Neural progenitor cell (in vitro differentiated cells): ENCODE data around the gene GPATCH2L. TPM values are rescaled to one million over a fixed set of nuclear protein-coding genes. Genes with fewer than 3 reads are reported as not detected.

Experiments
- DNase-seq: peaks from one replicate; pipeline ENCODE4 v3.0.0-alpha.2; 2016; ENCODE audit warnings: low spot score
- H2AFZ ChIP-seq: fragments of 200-600 bp; sonication (generic); replicated peaks from 2 replicates; pipeline ENCODE4 v1.6.1; 2016; ENCODE audit warnings: antibody characterized with exemption
- H3F3A ChIP-seq: fragments of 200-600 bp; sonication (generic); 2 replicates; pipeline ENCODE4 v1.6.1; 2016; ENCODE audit warnings: antibody characterized with exemption, low read depth
- H3K27ac ChIP-seq: fragments of 200-600 bp; sonication (generic); 2 replicates; pipeline ENCODE4 v1.5.1; 2016; ENCODE audit warnings: mild to moderate bottlenecking
- H3K27me3 ChIP-seq: fragments of 200-600 bp; sonication (generic); 2 replicates; pipeline ENCODE4 v1.6.1; 2016; ENCODE audit warnings: mild to moderate bottlenecking, moderate library complexity
- H3K36me3 ChIP-seq: fragments of 200-600 bp; sonication (generic); 2 replicates; pipeline ENCODE4 v1.5.1; 2016
- H3K4me1 ChIP-seq: fragments of 200-600 bp; sonication (generic); 2 replicates; pipeline ENCODE4 v1.6.1; 2016; ENCODE audit warnings: mixed run types
- H3K4me2 ChIP-seq: fragments of 200-600 bp; sonication (generic); 2 replicates; pipeline ENCODE4 v1.6.1; 2016
- H3K4me3 ChIP-seq: fragments of 200-600 bp; sonication (generic); 2 replicates; pipeline ENCODE4 v1.5.1; 2016
- H3K79me2 ChIP-seq: fragments of 200-600 bp; sonication (generic); 2 replicates; pipeline ENCODE4 v1.6.1; 2016; ENCODE audit warnings: low read depth
- H3K9ac ChIP-seq: fragments of 200-600 bp; sonication (generic); 2 replicates; pipeline ENCODE4 v1.6.1; 2016
- H3K9me3 ChIP-seq: fragments of 200-600 bp; sonication (generic); 2 replicates; pipeline ENCODE4 v1.5.1; 2016; ENCODE audit warnings: low read depth
- H4K20me1 ChIP-seq: fragments of 200-600 bp; sonication (generic); 2 replicates; pipeline ENCODE4 v1.6.1; 2016; ENCODE audit warnings: low read depth
- H3K27ac Mint-ChIP-seq: 3 replicates; pipeline ENCODE4 v1.8.0; 2021; ENCODE audit warnings: mixed read lengths
- H3K27me3 Mint-ChIP-seq: 2 replicates; pipeline ENCODE4 v1.8.0; 2022; ENCODE audit warnings: low read depth, mild to moderate bottlenecking, inconsistent platforms, moderate library complexity, mixed read lengths; ENCODE audit not compliant: insufficient read depth
- H3K36me3 Mint-ChIP-seq: 3 replicates; pipeline ENCODE4 v1.8.0; 2021; ENCODE audit warnings: mixed read lengths
- H3K4me1 Mint-ChIP-seq: 3 replicates; pipeline ENCODE4 v1.8.0; 2021; ENCODE audit warnings: mixed read lengths
- H3K4me3 Mint-ChIP-seq: 3 replicates; pipeline ENCODE4 v1.8.0; 2021; ENCODE audit warnings: mild to moderate bottlenecking, moderate library complexity, mixed read lengths
- H3K9me3 Mint-ChIP-seq: 3 replicates; pipeline ENCODE4 v1.8.0; 2020; ENCODE audit warnings: mixed read lengths
- EZH2 ChIP-seq: fragments of 200-600 bp; sonication (generic); IDR thresholded peaks from 2 replicates; pipeline ENCODE4 v1.6.1; 2017; ENCODE audit warnings: antibody characterized with exemption, mild to moderate bottlenecking, moderate library complexity
- EZH2phosphoT487 ChIP-seq: fragments of 200-600 bp; sonication (generic); IDR thresholded peaks from 2 replicates; pipeline ENCODE4 v1.6.1; 2017; ENCODE audit warnings: antibody characterized with exemption
- total RNA-seq: library from RNA; depleted of rRNA; stranded (reverse); fragments of >200 nt; gene quantifications from 2 replicates; pipeline ENCODE4 v1.2.3, GENCODE V29; 2015; ENCODE audit warnings: low replicate concordance
- TF ChIP-seq, protein P1 (sequence below): fragments of 200-600 bp; sonication (generic); IDR thresholded peaks from 2 replicates; pipeline ENCODE4 v1.5.1; 2017; ENCODE audit warnings: antibody characterized with exemption, mild to moderate bottlenecking

Gene GPATCH2L
- total RNA-seq, 1 donor from 2014 or later, result 68.2 TPM

- Histone ChIP-seq H3K9ac (no peak overlapping the region), H3K4me1 (peaks cover 5% of the 10 kb centered on the region), H3K79me2 (no peaks in the 10 kb centered on the region), H3F3A (no peaks in the 10 kb centered on the region), H3K9me3 (no peaks in the 10 kb centered on the region), H4K20me1 (no peaks in the 10 kb centered on the region), H3K36me3 (no peaks in the 10 kb centered on the region), H2AFZ (peak overlapping the region; percentile 57), H3K27me3 (no peaks in the 10 kb centered on the region), H3K4me2 (no peak overlapping the region), H3K27ac (no peak overlapping the region), H3K4me3 (no peak overlapping the region)
- H3K4me3 Mint-ChIP-seq, result no peak overlapping the region
- TF ChIP-seq EZH2 (no peak), EZH2phosphoT487 (no peak)
- TF ChIP-seq, protein P1, sequence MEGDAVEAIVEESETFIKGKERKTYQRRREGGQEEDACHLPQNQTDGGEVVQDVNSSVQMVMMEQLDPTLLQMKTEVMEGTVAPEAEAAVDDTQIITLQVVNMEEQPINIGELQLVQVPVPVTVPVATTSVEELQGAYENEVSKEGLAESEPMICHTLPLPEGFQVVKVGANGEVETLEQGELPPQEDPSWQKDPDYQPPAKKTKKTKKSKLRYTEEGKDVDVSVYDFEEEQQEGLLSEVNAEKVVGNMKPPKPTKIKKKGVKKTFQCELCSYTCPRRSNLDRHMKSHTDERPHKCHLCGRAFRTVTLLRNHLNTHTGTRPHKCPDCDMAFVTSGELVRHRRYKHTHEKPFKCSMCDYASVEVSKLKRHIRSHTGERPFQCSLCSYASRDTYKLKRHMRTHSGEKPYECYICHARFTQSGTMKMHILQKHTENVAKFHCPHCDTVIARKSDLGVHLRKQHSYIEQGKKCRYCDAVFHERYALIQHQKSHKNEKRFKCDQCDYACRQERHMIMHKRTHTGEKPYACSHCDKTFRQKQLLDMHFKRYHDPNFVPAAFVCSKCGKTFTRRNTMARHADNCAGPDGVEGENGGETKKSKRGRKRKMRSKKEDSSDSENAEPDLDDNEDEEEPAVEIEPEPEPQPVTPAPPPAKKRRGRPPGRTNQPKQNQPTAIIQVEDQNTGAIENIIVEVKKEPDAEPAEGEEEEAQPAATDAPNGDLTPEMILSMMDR, result no peak
- no peak overlapping the region for H3K27ac Mint-ChIP-seq
- no peak for DNase-seq
- H3K9me3 Mint-ChIP-seq, result no peaks in the 10 kb centered on the region
- H3K36me3 Mint-ChIP-seq, result no peaks in the 10 kb centered on the region
- peaks cover 6% of the 10 kb centered on the region for H3K4me1 Mint-ChIP-seq
- H3K27me3 Mint-ChIP-seq, result no peaks in the 10 kb centered on the region
Measured at GRCh38 chr14:76250302-76250701, 98.6 kb downstream of the GPATCH2L start.

DNA sequence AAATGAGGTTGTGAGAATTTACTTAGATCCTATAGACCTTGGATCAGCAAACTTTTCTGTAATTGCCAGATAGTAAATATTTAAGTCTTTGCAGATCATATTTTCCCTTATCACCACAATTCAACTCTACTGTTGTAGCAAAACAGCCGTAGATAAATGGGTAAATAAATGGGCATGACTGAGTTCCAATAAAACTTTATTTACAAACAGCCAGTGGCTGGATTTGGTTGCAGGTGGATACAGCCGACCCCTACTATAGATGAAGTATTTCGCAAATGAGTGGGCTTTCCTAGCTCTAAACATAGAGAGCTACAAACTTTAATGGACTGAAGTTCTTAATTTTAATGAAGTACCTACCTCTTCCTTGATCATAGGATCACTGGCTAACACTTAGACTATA, 100.7 kb downstream of the GPATCH2L start:
- Mint-ChIP-seq H3K4me1 (peaks cover 10% of the 10 kb centered on the region), H3K27ac (no peak overlapping the region), H3K36me3 (no peaks in the 10 kb centered on the region), H3K27me3 (no peaks in the 10 kb centered on the region), H3K4me3 (no peak overlapping the region), H3K9me3 (no peaks in the 10 kb centered on the region)
- Histone ChIP-seq H3K4me3 (no peak overlapping the region), H3K27me3 (no peaks in the 10 kb centered on the region), H3K9me3 (no peaks in the 10 kb centered on the region), H3K4me2 (no peak overlapping the region), H3K9ac (no peak overlapping the region), H4K20me1 (no peaks in the 10 kb centered on the region), H3K79me2 (no peaks in the 10 kb centered on the region), H3F3A (no peaks in the 10 kb centered on the region), H3K4me1 (peaks cover 12% of the 10 kb centered on the region), H3K27ac (no peak overlapping the region), H3K36me3 (no peaks in the 10 kb centered on the region), H2AFZ (no peak overlapping the region)
- TF ChIP-seq, protein P1, result no peak
- TF ChIP-seq EZH2phosphoT487 (no peak), EZH2 (no peak)
- no peak for DNase-seq

DNA sequence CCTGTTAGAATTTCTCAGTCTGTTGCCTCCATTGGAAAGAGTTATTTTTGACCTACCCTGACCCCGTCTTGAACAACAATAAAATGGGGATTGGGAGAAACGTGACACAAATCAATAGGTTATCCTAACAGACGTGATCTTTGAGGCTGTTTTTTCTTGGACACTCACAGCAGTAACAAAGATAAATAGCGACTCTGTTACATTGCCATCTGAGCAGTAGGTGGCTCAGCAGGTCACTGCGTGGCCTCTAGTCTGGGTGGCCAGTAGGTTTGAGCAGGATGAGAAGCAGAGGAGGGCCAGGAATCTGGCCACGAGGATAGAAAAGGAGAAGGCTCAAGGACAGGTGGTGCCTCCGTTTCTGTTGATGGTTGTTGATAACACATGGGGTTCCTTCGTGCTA, 101.4 kb downstream of the GPATCH2L start:
- no peaks in the 10 kb centered on the region for H3F3A ChIP-seq
- no peaks in the 10 kb centered on the region for H3K79me2 ChIP-seq
- no peaks in the 10 kb centered on the region for H3K27me3 ChIP-seq
- no peak overlapping the region for H2AFZ ChIP-seq
- H3K4me1 ChIP-seq, result peaks cover 18% of the 10 kb centered on the region
- H3K4me3 Mint-ChIP-seq, result no peak overlapping the region
- H3K4me3 ChIP-seq, result no peak overlapping the region
- no peak for DNase-seq
- H3K27ac ChIP-seq, result no peak overlapping the region
- peaks cover 16% of the 10 kb centered on the region for H3K4me1 Mint-ChIP-seq
- H3K4me2 ChIP-seq, result no peak overlapping the region
- H4K20me1 ChIP-seq, result no peaks in the 10 kb centered on the region
- H3K36me3 ChIP-seq, result no peaks in the 10 kb centered on the region
- H3K9me3 ChIP-seq, result no peaks in the 10 kb centered on the region
- no peak overlapping the region for H3K27ac Mint-ChIP-seq
- no peak overlapping the region for H3K9ac ChIP-seq
- H3K36me3 Mint-ChIP-seq, result no peaks in the 10 kb centered on the region
- no peak for TF ChIP-seq EZH2phosphoT487
- TF ChIP-seq, protein P1, result no peak
- no peak for TF ChIP-seq EZH2
- no peaks in the 10 kb centered on the region for H3K9me3 Mint-ChIP-seq
- no peaks in the 10 kb centered on the region for H3K27me3 Mint-ChIP-seq
